Progenitor cell of endocrine pancreas (in vitro differentiated cells): ENCODE measurements around the gene FIZ1. TPM values are rescaled to one million over a fixed set of nuclear protein-coding genes. Genes with fewer than 3 reads are reported as not detected.

Source experiments
- DNase-seq: peaks from one replicate; pipeline ENCODE4 v3.0.0; 2021; ENCODE audit warnings: low spot score; ENCODE audit not compliant: unreplicated experiment
- H3K27ac Mint-ChIP-seq: 2 replicates; pipeline ENCODE4 v1.8.0; 2021; ENCODE audit warnings: mild to moderate bottlenecking, moderate library complexity, mixed read lengths
- H3K27me3 Mint-ChIP-seq: 2 replicates; pipeline ENCODE4 v1.8.0; 2021; ENCODE audit warnings: mixed read lengths
- H3K36me3 Mint-ChIP-seq: 2 replicates; pipeline ENCODE4 v1.8.0; 2022; ENCODE audit warnings: mixed read lengths; ENCODE audit not compliant: insufficient read depth
- H3K4me1 Mint-ChIP-seq: 2 replicates; pipeline ENCODE4 v1.8.0; 2021; ENCODE audit warnings: low read depth, mixed read lengths
- H3K4me3 Mint-ChIP-seq: 2 replicates; pipeline ENCODE4 v1.8.0; 2021; ENCODE audit warnings: low read depth, mild to moderate bottlenecking, moderate library complexity, mixed read lengths
- H3K9me3 Mint-ChIP-seq: 2 replicates; pipeline ENCODE4 v1.8.0; 2021; ENCODE audit warnings: low read depth, mixed read lengths
- CTCF ChIP-seq: fragments of 200-600 bp; sonication (generic); IDR thresholded peaks from one replicate; pipeline ENCODE4 v1.5.0; 2021; ENCODE audit warnings: antibody characterized with exemption, mild to moderate bottlenecking; ENCODE audit not compliant: unreplicated experiment
- total RNA-seq: library from RNA; stranded (reverse); gene quantifications from 2 replicates; pipeline ENCODE4 v1.2.1, GENCODE V29; 2021

FIZ1 gene
- total RNA-seq, 1 donor from 2014 or later: 39.0 TPM

GRCh38 chr19:55546822-55547614, 52.3 kb downstream of the FIZ1 start:
- peaks cover 4% of the 10 kb centered on the region for H3K9me3 Mint-ChIP-seq
- no peak for DNase-seq
- H3K4me3 Mint-ChIP-seq: no peak overlapping the region
- H3K27me3 Mint-ChIP-seq: peaks cover 15% of the 10 kb centered on the region
- peak overlapping the region; percentile 85 for H3K27ac Mint-ChIP-seq
- H3K36me3 Mint-ChIP-seq: no peaks in the 10 kb centered on the region
- peaks cover 17% of the 10 kb centered on the region for H3K4me1 Mint-ChIP-seq
- TF ChIP-seq CTCF: no peak

- TF ChIP-seq CTCF: no peak
- Mint-ChIP-seq H3K9me3 (peaks cover 4% of the 10 kb centered on the region), H3K36me3 (no peaks in the 10 kb centered on the region), H3K27me3 (peaks cover 20% of the 10 kb centered on the region), H3K4me1 (peaks cover 17% of the 10 kb centered on the region), H3K27ac (no peak overlapping the region), H3K4me3 (no peak overlapping the region)
- no peak for DNase-seq
Measured at GRCh38 chr19:55546011-55546410, 53.3 kb downstream of the FIZ1 start.

- no peak within 1 kb of the TSS for H3K4me3 Mint-ChIP-seq
- H3K9me3 Mint-ChIP-seq: peaks cover 4% of the 10 kb centered on the region
- H3K27ac Mint-ChIP-seq: no peak within 1 kb of the TSS
- H3K36me3 Mint-ChIP-seq: no peaks in the 10 kb centered on the region
- H3K27me3 Mint-ChIP-seq: peaks cover 20% of the 10 kb centered on the region
- no peak for DNase-seq
- TF ChIP-seq CTCF: no peak
- H3K4me1 Mint-ChIP-seq: peaks cover 17% of the 10 kb centered on the region
Measured at GRCh38 chr19:55545443-55545842, 53.9 kb downstream of the FIZ1 start, which contains the start of gene SBK3. Gene SBK3, minus strand, starts transcription at chr19:55545543. Its CDS starts 0 bp downstream, at chr19:55545543.

- no peak for TF ChIP-seq CTCF
- Mint-ChIP-seq H3K36me3 (no peaks in the 10 kb centered on the region), H3K27ac (no peak overlapping the region), H3K4me1 (peaks cover 12% of the 10 kb centered on the region), H3K27me3 (peaks cover 20% of the 10 kb centered on the region), H3K9me3 (peaks cover 4% of the 10 kb centered on the region), H3K4me3 (no peak overlapping the region)
- DNase-seq: no peak
Measured at GRCh38 chr19:55544776-55545439, 54.4 kb downstream of the FIZ1 start.

GRCh38 chr19:55544014-55544413, 55.3 kb downstream of the FIZ1 start:
- H3K4me3 Mint-ChIP-seq: no peak overlapping the region
- H3K36me3 Mint-ChIP-seq: no peaks in the 10 kb centered on the region
- H3K9me3 Mint-ChIP-seq: peaks cover 4% of the 10 kb centered on the region
- H3K4me1 Mint-ChIP-seq: peaks cover 8% of the 10 kb centered on the region
- peaks cover 20% of the 10 kb centered on the region for H3K27me3 Mint-ChIP-seq
- no peak for DNase-seq
- no peak for TF ChIP-seq CTCF
- no peak overlapping the region for H3K27ac Mint-ChIP-seq
